ENCODE data around the gene TMED4. TPM values are rescaled to one million over a fixed set of nuclear protein-coding genes. Genes with fewer than 3 reads are reported as not detected.
"Not testable (repeated sequence)": the region's sequence is repeated elsewhere in the genome, so short reads cannot be mapped to it uniquely, and the experiment has no call there.

Gene TMED4
- total RNA-seq, 4 donors from 2014 or later = 85.8 to 162 (median 101) TPM

DNA sequence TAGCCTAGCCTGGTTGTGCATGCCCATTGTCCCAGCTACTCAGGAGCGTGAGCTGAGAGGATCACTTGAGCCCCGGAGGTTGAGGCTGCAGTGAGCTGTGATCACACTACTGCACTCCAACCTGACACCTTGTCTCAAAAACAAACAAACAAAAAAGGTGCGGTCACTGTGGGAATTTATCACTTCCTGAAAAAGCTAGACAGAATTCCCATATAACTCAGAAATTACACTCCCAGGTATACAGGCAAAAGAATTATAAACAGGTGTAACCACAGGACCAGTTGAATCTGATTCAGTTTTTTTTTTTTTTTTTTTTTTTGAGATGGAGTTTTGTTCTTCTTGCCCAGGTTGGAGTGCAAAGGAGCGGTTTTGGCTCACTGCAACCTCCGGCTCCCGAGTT is 21.2 kb upstream of the TMED4 start:
- no peaks in the 10 kb centered on the region for H3K9me3 ChIP-seq
- H3K27me3 ChIP-seq = no peaks in the 10 kb centered on the region
- peaks cover 5 to 13% of the 10 kb centered on the region in 2 donors for H3K4me1 ChIP-seq
- ATAC-seq (no peak), DNase-seq (no peak)
- no peaks in the 10 kb centered on the region for H3K36me3 ChIP-seq
- in situ Hi-C loops (cut with MboI; ENCODE audit: low sequenced_read_pairs in 4 of 4) = no loop called here
- no peak overlapping the region for H3K27ac ChIP-seq
- intact Hi-C loops (cut with DNase I; ENCODE audit: low total_unique reads) = no loop called here
- TF ChIP-seq, protein P1, sequence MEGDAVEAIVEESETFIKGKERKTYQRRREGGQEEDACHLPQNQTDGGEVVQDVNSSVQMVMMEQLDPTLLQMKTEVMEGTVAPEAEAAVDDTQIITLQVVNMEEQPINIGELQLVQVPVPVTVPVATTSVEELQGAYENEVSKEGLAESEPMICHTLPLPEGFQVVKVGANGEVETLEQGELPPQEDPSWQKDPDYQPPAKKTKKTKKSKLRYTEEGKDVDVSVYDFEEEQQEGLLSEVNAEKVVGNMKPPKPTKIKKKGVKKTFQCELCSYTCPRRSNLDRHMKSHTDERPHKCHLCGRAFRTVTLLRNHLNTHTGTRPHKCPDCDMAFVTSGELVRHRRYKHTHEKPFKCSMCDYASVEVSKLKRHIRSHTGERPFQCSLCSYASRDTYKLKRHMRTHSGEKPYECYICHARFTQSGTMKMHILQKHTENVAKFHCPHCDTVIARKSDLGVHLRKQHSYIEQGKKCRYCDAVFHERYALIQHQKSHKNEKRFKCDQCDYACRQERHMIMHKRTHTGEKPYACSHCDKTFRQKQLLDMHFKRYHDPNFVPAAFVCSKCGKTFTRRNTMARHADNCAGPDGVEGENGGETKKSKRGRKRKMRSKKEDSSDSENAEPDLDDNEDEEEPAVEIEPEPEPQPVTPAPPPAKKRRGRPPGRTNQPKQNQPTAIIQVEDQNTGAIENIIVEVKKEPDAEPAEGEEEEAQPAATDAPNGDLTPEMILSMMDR (IDR thresholded peaks at IDR 0.05 in 4 of 5, conservative IDR thresholded peaks at IDR 0.05 in 1 of 5) = no peak
- no peak for TF ChIP-seq POLR2A (IDR thresholded peaks at IDR 0.05)
- no peak overlapping the region for H3K4me3 ChIP-seq

DNA sequence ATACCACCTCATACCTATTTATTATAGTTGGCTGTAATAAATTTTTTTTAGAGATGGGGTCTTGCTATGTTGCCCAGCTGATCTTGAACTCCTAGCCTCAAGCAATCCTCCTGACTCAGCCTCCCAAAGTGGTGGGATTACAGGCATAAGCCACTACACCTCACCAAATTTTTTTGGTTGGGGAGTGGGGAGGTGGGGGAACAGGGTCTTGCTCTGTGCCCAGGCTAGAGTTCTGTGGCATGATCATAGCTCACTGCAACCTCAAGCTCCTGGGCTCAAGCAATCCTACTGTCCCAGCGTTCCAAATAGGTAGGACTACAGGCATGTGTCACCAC is 20.5 kb upstream of the TMED4 start:
- ATAC-seq (no peak), DNase-seq (no peak)
- no peaks in the 10 kb centered on the region for H3K27me3 ChIP-seq
- no peak overlapping the region for H3K4me3 ChIP-seq
- no peaks in the 10 kb centered on the region for H3K36me3 ChIP-seq
- no peak for TF ChIP-seq POLR2A (IDR thresholded peaks at IDR 0.05)
- TF ChIP-seq, protein P1 (IDR thresholded peaks at IDR 0.05 in 4 of 5, conservative IDR thresholded peaks at IDR 0.05 in 1 of 5) = no peak
- H3K9me3 ChIP-seq = no peaks in the 10 kb centered on the region
- peaks cover 5 to 8% of the 10 kb centered on the region in 2 donors for H3K4me1 ChIP-seq
- intact Hi-C loops (cut with DNase I; ENCODE audit: low total_unique reads) (no loop called here), in situ Hi-C loops (cut with MboI; ENCODE audit: low sequenced_read_pairs in 4 of 4) (no loop called here)
- no peak overlapping the region for H3K27ac ChIP-seq

DNA sequence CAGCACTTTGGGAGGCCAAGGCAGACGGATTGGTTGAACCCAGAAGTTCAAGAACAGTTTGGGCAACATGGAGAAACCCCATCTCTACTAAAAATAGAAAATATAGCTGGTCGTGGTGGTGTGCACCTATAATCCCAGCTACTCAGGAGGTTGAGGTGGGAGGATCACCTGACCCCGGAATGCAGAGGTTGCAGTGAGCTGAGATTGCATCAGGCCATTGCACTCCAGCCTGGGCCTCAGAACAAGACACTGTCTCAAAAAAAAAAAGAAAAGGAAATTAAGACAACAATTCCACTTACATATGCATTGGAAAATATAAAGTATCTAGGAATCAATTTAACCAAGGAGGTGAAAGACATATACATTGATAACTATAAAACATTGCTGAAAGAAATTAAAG is 17.2 kb upstream of the TMED4 start:
- no peak for TF ChIP-seq POLR2A (IDR thresholded peaks at IDR 0.05)
- in situ Hi-C loops (cut with MboI; ENCODE audit: low sequenced_read_pairs in 4 of 4) = loop anchor here (10.0 to 25.0 kb wide), 5 partner anchors 113 to 513 kb away; partner anchors contain the start of genes TBRG4 (in 4 of the 4) and H2AZ2 (in 1 of the 4)
- Histone ChIP-seq H3K27me3 (no peaks in the 10 kb centered on the region), H3K4me1 (peaks cover 10 to 15% of the 10 kb centered on the region in 2 donors), H3K27ac (no peak overlapping the region), H3K4me3 (no peak overlapping the region), H3K9me3 (no peaks in the 10 kb centered on the region), H3K36me3 (no peaks in the 10 kb centered on the region)
- intact Hi-C loops (cut with DNase I; ENCODE audit: low total_unique reads) = no loop called here
- DNase-seq (no peak), ATAC-seq (no peak)

DNA sequence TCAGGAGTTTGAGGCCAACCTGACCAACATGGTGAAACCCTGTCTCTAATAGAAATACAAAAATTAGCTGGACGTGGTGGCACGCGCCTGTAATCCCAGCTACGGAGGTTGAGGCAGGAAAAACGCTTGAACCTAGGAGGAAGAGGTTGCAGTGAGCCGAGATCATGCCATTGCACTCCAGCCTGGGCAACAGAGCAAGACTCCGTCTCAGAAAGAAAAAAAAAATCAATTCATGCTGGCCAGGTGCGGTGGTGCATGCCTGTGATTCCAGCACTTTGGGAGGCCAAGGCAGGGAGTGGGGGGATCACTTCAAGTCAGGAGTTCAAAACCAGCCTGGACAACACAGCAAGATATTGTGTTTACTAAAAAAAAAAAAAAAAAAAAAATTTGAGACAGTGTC is 15.2 kb upstream of the TMED4 start:
- H3K27me3 ChIP-seq; H3K27ac ChIP-seq; ATAC-seq; DNase-seq; H3K4me3 ChIP-seq; H3K36me3 ChIP-seq; intact Hi-C loops (cut with DNase I; ENCODE audit: low total_unique reads); H3K9me3 ChIP-seq: not testable (repeated sequence)
- in situ Hi-C loops (cut with MboI; ENCODE audit: low sequenced_read_pairs in 4 of 4) = loop anchor here (10.0 to 25.0 kb wide), 5 partner anchors 115 to 515 kb away; partner anchors contain the start of genes TBRG4 (in 4 of the 4) and H2AZ2 (in 1 of the 4)
- H3K4me1 ChIP-seq = peaks cover 10 to 15% of the 10 kb centered on the region in 2 donors

DNA sequence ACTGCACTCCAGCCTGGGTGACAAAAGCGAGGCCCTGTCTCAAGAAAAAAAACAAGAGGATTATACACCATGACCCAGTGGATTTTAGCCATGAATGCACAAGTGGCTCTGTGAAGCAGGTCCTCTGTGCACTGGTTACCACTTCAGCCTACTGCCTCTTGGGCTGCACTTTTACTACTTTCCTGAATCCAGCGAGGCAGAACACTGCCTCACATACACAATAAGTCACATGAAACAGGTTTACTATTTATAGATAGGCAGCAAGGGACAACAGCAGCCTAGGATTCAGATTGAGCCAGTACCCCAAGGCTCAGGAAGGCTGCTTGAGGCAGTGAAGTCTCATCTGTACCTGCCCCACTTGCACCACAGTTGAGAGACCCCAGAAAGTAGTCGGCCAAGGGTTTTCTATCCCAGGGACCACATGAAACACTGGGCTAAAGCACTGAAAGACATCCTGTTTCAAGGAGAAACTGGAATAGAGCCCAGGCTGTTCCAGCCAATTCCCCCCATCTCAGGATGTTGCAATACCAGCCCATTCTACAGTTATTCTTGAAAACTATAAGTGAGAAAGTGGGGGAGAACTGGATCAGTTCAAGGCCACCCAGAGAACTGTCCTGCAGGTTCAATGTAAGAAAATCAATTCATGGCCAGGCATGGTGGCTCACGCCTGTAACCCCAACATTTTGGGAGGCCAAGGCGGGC is 14.1 kb upstream of the TMED4 start:
- no peaks in the 10 kb centered on the region for H3K36me3 ChIP-seq
- intact Hi-C loops (cut with DNase I; ENCODE audit: low total_unique reads) (no loop called here), in situ Hi-C loops (cut with MboI; ENCODE audit: low sequenced_read_pairs in 4 of 4) (loop anchor here (10.0 to 25.0 kb wide), 5 partner anchors 116 to 516 kb away; partner anchors contain the start of genes TBRG4 (in 4 of the 4) and H2AZ2 (in 1 of the 4))
- no peaks in the 10 kb centered on the region for H3K9me3 ChIP-seq
- TF ChIP-seq POLR2A (IDR thresholded peaks at IDR 0.05) = peak; percentile 53 to 57
- TF ChIP-seq, protein P1 (IDR thresholded peaks at IDR 0.05 in 4 of 5, conservative IDR thresholded peaks at IDR 0.05 in 1 of 5) = no peak
- DNase-seq = peak in 1 of 2 donors; percentile 56
- peak overlapping the region; percentile 77 to 88 (median 83) for H3K27ac ChIP-seq
- peak; percentile 98 to 99 for ATAC-seq
- no peaks in the 10 kb centered on the region for H3K27me3 ChIP-seq
- H3K4me3 ChIP-seq = no peak overlapping the region
- peaks cover 10 to 15% of the 10 kb centered on the region in 2 donors for H3K4me1 ChIP-seq

All from gastrocnemius medialis (tissue), 4 donors.